ENCODE measurements around the gene MDH1B.
A peak's percentile ranks its signal among the peaks of the same experiment; 100 is the strongest.

MDH1B gene

GRCh38 chr2:206693399-206694137 lies 71.6 kb downstream of the MDH1B start:
- peak; percentile 42 for DNase-seq (ENCODE audit: low spot score)

- DNase-seq (ENCODE audit: low spot score) = no peak
Observed at GRCh38 chr2:206692971-206693370, 72.2 kb downstream of the MDH1B start.

DNA sequence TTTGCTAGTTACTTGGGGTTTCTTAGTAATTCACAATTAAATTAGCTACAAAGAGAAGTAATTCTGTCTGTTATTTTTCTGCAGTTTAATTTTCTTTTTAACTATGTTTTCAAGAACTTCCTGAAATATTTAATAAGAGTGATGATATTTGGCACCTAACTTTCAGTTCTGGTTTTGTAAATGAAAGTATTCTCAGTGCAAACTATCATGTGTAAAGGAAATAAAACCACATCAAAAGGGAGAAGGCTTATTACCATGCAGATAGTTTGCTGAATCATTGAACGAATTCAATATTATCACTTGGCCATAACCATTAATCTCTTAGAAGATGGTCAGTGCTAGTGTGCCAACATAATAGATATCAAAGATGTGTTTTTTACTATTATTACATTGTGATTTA lies 76.1 kb downstream of the MDH1B start:
- no peak for DNase-seq (ENCODE audit: low spot score)

- no peak for DNase-seq (ENCODE audit: low spot score)
Observed at GRCh38 chr2:206688453-206688852, 76.7 kb downstream of the MDH1B start.
